Fibroblast of the aortic adventitia (primary cell): ENCODE results near the gene MICAL3. TPM values are rescaled to one million over a fixed set of nuclear protein-coding genes. Genes with fewer than 3 reads are reported as not detected.

Experiments used
- DNase-seq: peaks from one replicate; pipeline ENCODE4 v3.0.0-alpha.2; 2010; ENCODE audit warnings: low read depth
- H3K4me3 ChIP-seq: 2 replicates; pipeline ENCODE4 v1.5.1; 2011; ENCODE audit warnings: low read depth, mild to moderate bottlenecking, control low read depth, low read length, moderate library complexity
- total RNA-seq: library from RNA; depleted of rRNA; stranded (reverse); fragments of >200 nt; gene quantifications from 2 replicates; pipeline ENCODE4 v1.2.3, GENCODE V29; 2012; ENCODE audit warnings: low replicate concordance
- TF ChIP-seq, protein P1 (sequence below): IDR thresholded peaks from 2 replicates; pipeline ENCODE4 v1.5.1; 2011; ENCODE audit warnings: mild to moderate bottlenecking, low read length, control low read depth, inconsistent platforms; ENCODE audit not compliant: insufficient read depth

MICAL3 gene
- total RNA-seq, 1 donor: 18.8 TPM

DNA sequence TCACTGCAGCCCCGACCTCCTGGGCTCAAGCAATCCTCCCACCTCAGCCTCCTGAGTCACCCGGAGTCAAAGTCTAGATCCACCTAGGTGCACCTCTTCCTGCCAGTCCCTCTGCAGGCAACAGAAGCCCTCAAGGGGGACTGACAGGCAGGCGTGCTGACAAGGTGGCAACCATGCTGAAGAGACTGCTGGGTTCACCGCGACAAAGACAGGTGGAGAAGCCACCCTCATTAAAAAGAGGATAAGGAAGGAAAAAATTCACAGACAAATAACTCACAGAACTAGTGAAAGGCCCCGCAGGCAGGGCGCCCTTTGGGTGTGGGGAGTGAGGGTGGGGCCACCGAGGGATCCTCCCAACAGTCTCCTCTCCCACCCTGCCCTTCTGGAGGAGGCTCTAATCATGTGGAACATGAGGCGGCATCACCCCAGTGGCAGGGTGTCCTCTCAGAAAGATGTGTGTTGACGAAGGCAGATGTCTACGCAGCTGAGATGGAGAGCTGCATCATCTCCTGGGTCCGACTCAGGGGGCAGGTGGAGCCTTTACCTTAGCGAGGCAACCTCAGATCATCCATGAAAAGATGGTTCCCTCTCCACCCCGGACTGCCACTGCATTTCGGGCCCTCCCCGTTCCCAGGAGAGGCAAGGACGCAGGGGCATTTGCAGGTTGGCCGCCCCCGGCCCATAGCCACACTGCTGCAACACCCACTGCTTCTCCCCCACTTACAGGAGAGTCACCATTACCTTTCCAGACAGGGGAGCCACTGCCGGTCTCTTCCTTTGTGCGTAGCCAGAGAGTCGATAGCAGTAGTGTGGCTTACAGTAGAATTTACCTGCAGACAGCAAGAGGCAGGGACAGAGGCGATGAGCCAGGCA, 158.9 kb downstream of the MICAL3 start:
- no peak for DNase-seq
- TF ChIP-seq, protein P1, sequence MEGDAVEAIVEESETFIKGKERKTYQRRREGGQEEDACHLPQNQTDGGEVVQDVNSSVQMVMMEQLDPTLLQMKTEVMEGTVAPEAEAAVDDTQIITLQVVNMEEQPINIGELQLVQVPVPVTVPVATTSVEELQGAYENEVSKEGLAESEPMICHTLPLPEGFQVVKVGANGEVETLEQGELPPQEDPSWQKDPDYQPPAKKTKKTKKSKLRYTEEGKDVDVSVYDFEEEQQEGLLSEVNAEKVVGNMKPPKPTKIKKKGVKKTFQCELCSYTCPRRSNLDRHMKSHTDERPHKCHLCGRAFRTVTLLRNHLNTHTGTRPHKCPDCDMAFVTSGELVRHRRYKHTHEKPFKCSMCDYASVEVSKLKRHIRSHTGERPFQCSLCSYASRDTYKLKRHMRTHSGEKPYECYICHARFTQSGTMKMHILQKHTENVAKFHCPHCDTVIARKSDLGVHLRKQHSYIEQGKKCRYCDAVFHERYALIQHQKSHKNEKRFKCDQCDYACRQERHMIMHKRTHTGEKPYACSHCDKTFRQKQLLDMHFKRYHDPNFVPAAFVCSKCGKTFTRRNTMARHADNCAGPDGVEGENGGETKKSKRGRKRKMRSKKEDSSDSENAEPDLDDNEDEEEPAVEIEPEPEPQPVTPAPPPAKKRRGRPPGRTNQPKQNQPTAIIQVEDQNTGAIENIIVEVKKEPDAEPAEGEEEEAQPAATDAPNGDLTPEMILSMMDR: no peak
- no peak overlapping the region for H3K4me3 ChIP-seq

DNA sequence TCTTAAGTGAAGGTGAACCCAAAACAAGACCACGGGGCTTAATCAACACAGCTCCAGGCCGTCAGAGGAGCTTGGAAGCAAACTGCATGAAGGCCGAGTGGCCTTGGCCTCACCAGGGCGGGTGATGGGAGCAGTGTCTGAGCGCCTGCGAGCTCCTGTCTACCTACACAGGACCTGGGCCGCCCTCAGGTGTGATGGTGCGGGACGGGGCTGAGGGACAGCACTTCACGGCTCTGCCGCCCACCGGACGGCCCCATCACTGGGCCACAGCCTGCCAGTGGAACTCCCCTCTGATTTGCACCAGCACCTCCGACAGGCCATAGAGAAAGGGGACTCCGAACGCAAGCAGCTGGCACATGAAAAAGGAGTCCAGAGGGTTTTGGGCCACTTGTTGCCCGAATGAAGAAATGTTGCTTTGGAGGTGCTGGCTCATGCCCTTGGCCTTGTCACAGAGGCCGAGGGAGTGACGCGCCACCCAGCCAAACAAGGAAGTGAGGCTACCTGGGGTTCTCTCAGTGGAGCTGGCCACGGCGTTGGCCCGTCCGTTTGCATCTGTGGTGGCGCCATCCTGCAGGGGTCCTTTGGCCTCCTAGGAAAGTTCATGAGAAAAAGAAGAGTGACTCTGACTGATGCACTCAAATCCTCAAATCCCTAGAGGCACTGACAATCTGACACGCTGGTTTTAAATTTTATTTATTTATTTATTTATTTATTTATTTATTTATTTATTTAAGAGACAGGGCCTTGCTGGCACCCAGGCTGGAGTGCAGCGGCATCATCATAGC, 159.8 kb downstream of the MICAL3 start:
- TF ChIP-seq, protein P1: no peak
- H3K4me3 ChIP-seq: no peak overlapping the region
- no peak for DNase-seq

DNA sequence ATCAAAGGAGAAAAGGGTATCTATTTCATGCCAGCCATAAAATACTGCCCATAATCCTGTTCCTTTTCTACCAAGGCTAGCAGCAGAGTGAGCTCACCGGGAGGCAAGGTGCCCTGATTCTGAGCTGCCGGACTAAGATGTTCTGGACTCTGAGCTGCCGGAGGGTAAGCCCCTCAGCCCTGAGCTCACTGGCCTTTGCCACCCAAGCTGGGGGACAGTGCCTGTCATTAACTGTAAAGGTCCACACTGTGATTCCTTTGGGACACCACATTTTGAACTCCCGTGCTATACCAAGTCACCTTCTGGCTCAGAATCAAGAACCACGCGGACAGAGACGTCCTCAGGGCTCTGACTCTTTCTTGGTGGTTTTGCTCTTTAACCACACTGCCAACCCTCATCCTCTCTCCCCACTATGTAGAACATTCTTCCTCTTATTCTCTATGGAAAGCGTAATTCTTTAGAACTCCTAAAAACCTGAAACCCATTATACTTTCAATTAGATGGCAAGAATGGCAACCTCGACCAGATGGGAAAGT, 161.6 kb downstream of the MICAL3 start:
- no peak overlapping the region for H3K4me3 ChIP-seq
- no peak for DNase-seq
- TF ChIP-seq, protein P1: no peak

DNA sequence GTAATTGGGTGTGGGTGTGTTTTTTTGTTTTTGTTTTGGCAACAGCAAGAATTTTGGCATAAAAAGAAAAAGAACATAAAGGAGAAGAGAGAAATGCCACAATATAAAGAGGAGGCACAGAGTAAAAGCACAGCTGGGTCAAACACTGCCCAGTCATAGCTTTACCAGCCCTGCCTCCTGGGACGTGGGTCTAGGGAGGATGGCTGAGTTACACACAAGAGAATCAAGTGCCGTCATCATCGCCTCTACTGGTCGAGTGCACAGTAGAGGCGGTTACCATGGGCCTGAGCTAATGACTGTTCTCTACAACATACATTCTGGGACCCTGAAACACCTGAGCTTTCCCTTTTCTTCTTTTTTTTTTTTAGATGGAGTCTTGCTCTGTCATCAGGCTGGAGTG, 162.5 kb downstream of the MICAL3 start:
- TF ChIP-seq, protein P1: no peak
- no peak for DNase-seq
- no peak overlapping the region for H3K4me3 ChIP-seq

DNA sequence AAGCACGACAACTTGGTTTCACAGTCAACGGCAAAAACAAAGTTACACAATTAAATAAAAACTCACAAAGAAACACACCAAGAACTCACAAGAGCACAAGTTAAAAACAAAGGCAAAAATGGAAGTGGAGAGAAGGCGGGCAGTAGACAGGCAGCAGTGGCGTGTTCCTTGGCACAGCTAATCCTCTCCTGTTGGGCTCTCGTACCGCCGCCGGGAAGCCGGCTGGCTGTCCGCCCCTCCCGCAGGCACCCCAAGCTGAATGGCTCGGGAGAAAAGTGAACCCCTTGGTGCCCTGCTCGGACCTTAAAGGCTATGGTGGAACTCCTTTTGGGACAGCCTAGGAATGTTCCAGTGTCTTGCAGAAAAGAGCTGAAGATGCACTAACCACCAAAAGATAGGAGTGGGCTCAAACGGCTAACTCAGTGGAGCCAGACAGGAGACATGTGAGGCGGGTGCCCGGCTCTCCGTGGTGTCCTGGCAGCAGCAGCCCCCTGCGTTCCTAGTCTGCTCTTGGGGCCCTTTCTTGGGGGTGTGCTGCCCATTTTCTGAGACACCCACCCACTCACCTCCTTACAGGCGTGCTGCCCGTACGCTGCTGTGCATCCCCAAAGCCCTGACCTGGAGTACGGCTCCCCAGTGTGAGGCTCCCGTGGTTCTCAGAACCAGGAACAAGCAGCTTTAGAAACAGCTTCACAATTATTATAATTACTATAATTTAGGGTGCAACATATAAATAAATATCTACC, 164.0 kb downstream of the MICAL3 start:
- TF ChIP-seq, protein P1: no peak
- DNase-seq: no peak
- no peak overlapping the region for H3K4me3 ChIP-seq

DNA sequence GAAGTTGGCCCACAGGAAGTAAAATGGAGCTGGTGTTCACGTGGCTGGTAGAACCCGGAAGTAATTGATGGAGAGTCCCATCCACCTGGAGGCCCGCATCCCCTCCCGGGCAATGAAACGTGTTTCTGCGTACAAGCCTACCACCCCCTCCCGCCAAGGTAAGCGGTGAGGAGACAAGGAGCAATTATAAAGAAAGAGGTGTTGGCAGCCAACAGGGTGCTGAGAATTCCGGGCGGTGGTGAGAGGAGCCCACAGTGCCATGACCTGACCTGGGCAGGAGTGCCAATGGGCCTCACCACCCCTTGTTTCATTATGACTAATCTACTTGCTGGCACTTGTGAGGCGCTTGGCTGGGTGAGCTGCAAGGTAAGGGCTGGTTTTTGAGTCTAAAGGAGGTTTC, 166.3 kb downstream of the MICAL3 start:
- TF ChIP-seq, protein P1: no peak
- H3K4me3 ChIP-seq: no peak overlapping the region
- DNase-seq: no peak
